ENCODE results near the gene CORIN.

The CORIN gene, protein sequence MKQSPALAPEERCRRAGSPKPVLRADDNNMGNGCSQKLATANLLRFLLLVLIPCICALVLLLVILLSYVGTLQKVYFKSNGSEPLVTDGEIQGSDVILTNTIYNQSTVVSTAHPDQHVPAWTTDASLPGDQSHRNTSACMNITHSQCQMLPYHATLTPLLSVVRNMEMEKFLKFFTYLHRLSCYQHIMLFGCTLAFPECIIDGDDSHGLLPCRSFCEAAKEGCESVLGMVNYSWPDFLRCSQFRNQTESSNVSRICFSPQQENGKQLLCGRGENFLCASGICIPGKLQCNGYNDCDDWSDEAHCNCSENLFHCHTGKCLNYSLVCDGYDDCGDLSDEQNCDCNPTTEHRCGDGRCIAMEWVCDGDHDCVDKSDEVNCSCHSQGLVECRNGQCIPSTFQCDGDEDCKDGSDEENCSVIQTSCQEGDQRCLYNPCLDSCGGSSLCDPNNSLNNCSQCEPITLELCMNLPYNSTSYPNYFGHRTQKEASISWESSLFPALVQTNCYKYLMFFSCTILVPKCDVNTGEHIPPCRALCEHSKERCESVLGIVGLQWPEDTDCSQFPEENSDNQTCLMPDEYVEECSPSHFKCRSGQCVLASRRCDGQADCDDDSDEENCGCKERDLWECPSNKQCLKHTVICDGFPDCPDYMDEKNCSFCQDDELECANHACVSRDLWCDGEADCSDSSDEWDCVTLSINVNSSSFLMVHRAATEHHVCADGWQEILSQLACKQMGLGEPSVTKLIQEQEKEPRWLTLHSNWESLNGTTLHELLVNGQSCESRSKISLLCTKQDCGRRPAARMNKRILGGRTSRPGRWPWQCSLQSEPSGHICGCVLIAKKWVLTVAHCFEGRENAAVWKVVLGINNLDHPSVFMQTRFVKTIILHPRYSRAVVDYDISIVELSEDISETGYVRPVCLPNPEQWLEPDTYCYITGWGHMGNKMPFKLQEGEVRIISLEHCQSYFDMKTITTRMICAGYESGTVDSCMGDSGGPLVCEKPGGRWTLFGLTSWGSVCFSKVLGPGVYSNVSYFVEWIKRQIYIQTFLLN

DNA sequence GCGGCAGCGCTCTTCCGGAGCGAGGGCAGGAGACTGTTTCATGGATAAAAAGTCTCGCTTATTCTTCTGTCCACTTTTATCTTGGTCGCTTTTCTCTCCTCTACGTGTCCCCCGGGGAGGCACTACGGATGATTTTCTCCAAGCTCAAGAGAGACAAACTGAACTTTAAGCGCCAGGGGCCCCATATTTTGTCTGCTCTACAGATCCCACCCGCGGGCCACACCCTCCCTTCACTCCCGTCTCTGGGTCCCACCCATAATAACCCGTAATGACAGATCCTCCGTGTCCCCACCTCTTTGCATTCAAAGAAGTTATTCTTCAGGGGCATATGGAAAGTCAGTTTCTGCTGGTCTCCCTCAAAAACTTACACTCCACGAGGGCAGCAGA is at the start of gene CORIN:
TSS of gene CORIN (minus strand) at position 160 of the 387 bp plus-strand sequence. CDS start at position 42, 118 bp downstream.
- no peak for DNase-seq

DNA sequence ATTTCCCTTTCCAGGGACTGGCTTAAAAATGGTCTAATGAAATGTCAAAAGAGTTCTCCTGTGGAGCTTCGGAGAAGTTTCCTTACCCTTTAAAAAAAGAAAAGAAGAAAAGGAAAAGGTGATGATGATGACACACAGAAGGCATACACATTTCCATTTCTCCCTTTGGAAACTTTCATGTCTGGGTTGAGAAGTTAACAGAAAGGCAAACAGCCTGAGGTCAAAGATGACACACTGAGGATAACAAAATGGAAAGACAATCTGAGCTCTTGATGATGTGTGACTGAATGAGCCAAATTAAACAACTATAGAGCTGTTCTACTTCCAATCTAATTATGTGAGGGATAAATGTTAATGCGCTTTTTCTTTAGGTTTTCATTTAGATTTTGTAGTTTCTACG is 44.4 kb upstream of the CORIN start:
- no peak for DNase-seq

DNA sequence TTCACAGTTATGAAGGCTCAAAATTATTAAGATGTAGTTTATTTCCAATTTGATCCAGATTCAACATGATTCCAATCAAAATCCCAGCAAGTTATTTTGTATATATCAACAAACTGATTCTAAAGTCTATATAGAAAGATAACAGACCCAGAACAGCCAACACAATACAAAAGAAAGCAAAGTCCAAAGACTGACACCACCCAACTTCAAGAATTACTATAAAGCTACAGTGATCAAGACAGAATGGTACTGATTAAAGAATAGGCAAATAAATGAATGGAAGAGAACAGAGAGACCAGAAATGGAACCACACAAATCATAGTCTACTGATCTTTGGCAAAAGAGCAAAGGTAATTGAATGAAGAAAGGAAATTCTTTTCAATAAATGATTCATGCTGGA is 41.6 kb upstream of the CORIN start:
- DNase-seq = no peak

DNA sequence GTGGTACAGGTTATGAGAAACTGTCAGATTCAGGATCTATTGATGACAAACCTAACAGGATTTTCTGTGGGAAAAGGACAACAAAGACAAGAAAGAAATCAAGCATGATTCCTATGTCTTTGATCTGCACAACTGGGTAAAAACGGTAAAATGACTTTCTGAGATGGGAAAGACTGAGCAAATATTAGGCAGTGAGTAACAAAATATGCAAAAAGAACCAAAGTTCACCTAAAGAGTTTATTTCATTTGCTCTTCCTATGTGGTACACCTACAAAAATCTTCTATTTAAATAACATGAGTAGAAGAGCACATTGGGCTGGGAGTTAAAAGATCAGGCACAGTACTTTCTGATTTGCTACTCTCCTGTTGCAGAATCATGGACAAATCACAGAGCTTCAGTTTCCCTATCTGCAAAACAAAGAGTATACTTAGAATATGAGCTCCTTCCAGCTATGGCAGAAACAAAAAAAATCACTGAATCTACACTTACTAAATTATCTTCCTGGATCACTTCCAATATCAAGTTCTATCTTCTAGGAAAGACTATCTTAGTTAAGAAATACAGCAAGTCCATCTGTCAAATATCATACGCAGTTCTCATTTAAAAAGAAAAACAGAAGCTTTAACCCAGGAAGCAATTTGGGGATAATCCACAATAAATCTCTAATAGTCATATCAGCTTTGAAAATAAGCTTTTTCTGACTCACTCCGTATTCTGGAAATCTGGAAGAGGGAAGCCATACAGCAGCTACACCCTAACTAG is 39.1 kb upstream of the CORIN start:
- no peak for DNase-seq

DNA sequence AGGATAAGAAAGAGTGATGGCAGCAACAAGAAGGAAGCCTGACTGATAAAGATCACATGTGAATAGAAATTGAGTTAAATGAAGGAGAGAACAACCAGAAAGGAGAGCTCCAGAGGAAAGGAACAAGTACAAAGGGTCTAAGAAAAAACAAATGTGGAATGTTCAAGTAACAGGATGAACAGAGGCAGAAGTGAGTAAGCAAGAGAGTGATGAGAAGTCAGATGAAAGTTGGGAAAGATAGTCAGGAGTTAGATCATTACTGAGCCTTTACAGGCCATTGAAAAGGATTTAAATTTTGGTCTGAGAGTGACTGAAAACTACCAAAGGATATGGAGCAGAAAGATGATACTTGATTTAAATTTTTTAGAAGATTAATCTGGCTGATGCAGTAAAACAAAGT is 38.4 kb upstream of the CORIN start:
- no peak for DNase-seq

DNA sequence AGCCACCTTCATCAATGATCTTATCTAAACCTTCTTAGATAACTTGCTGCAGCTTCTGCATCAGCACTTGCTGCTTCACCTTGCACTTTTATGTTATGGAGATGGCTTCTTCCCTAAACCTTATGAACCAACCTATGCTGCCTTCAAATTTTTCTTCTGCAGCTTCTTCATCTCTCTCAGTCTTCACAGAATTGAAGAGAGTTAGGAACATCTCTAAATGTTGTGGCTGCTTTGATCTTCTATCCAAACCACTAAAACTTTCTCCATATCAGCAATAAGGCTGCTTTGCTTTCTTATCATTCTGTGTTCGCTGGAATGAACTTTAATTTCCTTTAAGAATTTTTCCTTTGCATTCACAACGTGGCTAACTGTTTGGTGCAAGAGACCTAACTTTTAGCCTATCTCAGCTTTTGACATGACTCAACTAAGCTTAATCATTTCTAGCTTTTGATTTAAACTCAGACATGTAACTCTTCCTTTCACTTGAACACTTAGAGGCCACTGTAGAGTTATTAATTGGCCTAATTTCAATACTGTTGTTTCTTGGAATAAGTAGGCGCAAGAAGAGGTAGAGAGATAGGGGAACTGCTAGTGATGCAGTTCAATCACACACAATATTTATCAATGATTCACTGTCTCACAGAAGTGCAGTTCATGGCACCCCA is 36.1 kb upstream of the CORIN start:
- no peak for DNase-seq

DNA sequence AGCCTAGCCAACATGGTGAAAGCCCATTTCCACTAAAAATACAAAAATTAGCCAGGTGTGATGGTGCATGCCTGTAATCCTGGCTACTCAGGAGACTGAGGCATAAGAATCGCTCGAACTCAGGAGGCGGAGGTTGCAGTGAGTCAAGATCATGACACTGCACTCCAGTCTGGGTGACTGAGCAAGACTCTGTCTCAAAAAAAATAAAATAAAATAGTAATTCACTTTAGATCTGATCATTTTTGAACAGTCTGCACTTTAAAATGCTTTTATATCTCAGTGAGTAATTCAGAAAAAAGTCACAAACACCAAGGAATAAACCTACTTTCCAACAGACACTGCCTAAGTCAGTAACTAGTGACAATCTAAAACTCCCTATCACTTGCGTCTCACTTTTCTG is 25.6 kb upstream of the CORIN start:
- no peak for DNase-seq

DNA sequence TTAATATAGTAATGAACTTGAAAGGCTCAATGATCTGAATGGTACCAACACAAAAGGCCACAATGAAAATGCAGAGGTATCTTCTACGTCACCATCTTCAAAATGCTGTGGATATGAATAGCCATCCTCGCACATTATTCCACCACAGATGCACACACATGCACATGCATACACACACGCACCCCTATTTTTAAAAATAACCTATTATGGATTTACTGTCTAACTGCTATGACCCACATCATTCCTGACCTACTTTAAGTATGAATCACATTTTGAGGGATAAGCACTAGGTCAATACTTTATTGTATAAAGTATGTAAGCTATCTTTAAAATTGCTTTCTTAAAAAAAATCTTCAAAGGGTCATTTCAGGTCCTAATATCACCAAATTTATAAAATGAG is 24.4 kb upstream of the CORIN start:
- no peak for DNase-seq

DNA sequence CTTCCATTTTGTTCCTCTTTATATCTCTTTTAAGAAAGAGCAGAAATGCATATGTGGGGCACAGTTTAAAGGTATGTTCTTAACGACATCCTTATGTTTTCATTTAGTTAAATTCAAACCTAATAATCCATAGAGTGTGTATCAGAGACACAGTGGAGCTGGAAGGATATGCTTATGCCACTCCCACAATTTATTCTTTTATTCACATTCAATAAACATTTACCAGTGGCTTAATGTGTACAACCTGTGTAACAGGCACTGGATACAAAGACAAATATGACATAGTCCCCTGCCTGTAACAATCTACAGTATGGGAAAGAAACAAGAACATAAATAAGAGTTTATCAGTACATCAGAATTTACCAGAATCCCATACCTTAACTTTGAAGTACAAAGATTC is 22.4 kb upstream of the CORIN start:
- DNase-seq = no peak

DNA sequence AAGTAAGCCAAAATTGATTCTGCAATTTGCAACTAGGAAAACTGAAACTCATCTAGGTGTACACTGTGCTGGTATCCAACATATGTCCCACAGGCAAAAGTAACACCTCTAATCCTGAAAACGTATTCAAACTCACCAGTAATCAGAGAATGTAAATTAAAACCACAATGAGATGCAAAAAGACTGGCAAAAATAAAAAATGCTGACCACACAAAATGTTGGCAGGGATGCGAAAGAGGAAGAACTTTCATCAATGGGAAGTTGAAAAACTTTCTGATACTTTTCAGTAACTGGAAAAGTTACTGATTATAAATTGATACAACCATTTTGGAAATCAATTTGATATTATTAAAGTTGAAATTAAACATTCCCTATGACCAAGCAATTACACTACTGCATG is 20.1 kb upstream of the CORIN start:
- DNase-seq = no peak

DNA sequence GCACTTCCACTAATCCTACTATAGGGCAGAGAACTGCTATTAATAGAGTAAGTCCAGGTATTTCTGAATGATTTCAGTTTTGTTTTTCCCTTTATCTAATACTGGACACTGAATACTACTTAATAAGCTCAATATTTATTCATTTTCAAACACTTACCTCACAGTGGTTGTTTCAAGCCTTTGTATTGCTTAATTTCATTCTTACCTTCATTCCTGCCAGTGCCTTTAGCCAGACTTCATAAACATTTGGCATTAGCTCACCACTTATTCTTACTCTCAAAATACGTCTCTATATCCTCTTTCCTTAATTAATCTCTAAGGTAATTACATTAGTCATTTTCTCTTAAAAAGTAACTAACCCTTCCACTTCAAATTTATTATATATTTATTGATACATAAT is 18.8 kb upstream of the CORIN start:
- no peak for DNase-seq

DNA sequence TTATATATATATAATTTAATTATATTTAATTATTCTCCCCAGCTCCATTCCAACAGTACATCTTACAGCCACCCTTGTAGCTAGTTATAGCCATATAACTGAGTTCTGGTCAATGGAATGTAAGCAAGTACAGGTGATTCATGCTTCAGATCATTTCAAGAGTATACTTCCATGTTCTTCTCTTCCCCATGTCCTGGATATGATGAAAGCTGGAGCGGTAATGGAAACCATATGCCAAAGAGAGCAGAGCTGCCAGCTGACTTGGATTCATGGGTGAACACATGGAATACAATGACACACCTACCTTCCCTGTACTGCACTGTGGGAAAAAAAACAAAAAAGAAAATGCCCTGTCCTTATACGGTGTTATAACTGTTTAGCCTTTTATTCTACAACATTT is 17.5 kb upstream of the CORIN start:
- no peak for DNase-seq

DNA sequence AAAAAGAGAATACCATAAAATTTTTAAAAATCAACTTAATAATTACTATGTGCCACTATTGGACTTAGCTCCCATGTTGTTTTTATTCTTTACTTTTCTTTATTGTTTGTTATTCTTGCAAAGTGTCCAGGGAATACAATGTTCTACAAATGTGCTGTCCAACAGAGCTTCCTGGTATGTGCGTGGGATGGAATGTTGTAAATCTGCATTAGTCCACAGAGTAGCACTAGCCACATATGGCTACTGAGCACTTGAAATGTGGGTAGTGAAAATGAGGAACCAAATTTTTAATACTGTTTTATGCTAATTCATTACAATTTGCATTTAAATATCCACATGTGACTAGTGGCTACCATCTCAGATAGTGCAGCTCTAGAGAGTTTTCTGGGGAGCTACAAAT is 14.3 kb upstream of the CORIN start:
- DNase-seq = no peak

DNA sequence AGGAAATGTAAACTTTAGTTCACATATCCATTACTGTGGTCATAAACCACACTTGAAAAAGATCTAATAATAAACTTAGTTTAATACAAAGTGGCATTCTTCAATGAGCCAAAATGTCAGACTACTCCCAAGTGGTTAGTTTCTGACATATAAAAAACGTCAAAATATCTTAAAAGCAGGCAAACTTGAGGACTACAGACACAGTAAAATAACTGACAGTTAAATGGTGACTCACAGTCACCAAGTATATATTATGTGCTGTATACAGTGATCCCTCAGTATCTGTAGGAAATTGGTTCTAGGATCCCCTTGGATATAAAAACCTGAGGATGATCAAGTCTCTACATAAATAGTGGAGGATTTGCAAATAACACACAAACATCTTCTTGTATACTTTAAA is 11.6 kb upstream of the CORIN start:
- no peak for DNase-seq

DNA sequence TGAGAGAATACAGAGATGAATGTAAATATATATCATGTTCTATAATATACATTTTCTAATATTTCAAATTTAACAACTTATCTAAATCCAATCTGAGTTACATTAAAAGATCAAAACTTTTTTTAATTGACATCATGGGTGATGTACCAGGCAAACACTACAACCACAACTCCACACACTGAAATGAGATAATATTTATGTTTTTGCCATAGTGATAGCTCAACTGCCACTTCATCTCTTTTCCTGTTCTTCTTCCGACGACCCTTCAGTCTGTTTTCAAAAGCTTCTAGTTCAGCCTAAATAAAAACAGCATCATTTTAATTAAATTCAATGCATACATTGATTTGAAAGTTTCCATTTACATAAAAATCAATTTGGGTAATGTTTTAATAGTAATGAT is 10.2 kb upstream of the CORIN start:
- DNase-seq = no peak

DNA sequence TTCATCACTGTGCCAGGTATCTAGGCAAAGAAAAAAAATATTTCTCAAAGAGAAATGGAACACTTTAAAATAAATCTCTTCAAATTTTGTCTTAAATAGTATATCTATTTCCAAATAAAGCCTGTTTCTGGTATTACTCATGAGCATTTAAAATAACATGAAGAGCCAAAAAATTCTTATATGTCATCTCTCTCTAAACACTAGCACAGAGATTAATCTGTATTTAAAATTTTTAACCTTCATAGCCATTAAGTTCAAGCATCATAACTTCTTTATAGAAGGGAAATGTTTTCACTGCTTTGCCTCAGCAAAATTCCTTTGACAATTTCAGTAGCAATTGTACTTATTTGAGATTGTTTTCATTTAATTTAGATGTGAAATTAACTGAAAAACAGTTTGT is 5.1 kb upstream of the CORIN start:
- no peak for DNase-seq

DNA sequence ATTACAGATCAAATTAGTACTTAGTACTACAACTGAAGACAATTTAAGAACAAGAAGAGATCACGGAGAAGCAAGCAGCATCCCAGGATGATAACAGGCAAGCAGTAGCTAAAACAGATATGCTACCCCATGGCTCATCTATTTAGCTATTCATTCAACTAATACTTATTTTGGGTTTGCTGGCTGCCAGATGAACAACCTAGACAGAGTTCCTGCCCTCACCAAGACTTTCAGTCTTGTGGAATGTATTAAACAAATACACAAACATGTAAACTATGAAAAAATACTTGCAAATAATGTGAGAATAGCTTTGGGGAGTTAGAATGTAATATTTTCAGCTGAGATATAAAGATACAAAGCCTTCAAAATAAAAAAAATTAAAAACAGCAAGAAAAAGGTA is 2.4 kb upstream of the CORIN start:
- DNase-seq = no peak

DNA sequence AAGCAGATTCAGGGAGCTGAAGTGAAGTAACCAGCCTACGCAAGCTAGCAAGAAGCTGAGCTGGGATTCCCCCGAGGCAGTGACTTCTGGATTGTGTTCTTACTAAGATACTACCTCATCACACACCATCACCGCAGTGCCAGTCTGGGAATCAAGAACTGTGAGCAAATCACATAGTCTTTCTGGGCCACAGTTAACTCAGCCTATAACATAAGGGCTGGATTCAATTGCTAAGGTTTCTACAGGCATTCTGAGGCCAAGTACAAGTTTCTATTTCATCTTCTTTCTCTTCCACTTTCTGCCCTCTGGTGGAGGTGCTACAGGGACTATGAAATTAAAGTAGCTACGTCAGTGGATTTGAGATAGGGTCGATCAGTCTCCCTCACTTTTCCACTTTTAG is 1.4 kb upstream of the CORIN start:
- DNase-seq = no peak

DNA sequence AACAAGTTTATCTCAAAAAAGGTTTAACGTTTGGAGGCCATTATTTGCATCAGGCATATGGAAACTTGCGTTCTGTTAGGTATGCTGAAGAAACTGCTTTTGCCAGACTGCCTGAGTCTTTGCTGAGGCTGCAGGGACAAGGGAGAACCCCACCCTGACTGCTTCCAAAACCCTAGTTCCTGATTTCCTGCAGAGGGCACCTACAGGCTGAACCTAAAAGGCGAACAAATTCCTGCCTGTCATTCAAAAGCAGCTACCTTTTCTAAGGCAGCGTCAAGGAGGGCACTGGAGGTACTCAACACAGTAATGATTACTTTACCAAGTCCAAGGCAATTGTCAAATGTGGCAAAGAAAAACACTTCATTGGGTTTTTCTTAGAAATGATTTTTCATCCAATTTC is 578 bp upstream of the CORIN start:
- no peak for DNase-seq

DNA sequence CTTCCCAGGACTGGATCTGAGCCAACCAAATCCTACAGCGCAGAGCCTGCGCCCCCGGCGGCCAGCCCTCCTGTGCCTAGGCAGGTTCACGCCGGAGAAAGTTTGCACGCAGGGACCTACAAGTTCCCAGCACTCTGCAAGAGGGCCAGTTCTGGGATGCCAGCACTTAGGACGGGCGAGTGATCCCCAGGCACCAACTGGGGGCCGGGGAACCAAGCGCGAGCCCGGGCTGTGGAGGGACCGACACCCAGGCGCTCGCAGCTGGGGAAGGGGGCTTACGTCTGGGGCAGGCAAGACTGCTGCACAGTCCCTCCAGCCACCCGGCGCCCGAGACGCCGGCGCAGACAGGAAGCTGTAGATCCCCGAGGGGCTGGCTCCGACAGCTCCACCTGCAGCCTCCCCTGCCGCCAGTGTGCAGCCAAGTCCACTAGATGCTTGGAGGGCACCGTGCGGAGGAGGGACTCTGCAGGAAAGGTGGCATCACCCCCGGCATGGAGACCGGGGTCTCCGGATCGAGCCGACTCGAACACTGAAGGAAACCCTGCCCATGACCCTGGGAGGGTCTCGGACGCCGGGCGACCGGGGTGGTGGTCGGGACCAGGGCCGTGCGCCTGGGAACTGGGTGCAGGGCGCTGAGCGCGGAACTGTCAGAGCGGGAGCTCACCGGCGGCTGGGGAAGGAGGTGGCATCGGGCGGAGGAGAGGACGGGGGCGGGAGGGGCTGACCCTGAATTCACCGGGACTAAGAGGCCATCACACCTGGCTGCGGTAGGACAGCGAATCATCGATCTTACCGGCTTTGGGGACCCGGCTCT is 566 bp downstream of the CORIN start:
- peak; percentile 6 for DNase-seq

DNA sequence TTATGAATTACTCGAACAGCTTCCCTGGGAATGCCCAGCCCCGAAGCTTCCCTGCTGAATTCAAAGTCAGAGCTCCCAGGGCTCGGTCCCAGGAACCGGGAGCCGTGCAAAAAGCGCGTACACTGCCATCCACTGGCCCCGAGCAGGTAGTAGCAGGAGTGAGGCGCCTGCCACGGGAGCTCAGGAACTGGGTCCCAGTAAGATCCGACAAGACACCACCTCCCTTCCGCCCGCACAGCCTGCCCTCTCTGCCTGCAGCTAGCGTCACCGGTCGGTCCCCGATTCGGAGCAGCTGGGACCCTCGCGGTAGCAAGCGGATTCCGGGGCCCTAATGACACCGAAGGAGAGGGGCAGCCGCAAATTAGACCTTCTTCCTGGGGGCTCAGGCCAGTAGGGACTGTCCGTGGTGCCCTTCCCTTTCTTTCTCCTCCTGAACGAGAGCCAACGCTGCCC is 1.2 kb downstream of the CORIN start:
- peak; percentile 53 for DNase-seq

DNA sequence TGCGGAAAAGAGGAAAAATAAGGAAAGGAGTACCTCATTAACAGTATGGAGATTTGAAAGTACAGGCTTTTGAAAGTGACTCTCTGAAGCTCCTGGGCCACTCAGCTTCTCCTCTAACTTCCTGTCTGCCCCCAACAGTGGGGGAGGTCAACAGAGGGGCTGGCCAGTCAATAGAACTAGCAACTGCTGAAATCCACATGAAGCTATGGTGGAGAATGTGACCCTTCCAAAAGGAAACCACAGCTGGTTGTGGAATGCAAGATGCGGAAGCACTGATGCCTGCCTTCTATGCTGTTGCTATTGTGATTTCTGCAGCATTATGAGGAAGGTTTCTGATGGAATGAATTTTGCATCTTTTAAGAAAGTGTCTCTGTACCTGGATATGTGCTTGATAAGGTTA is 2.4 kb downstream of the CORIN start:
- no peak for DNase-seq

Data from NCI-H2227 treated with DMSO at 0.1 percent for 48 hours (cell line).